ENCODE measurements around the gene PPP1R2. TPM values are rescaled to one million over a fixed set of nuclear protein-coding genes. Genes with fewer than 3 reads are reported as not detected.

Gene PPP1R2
- total and polyA plus RNA-seq, 9 of the 15 experiments (the other 6 are each of a cell fraction or from before 2014, with no cell fraction given), result 9.4 to 115 (median 40.3) TPM

- no peak for TF ChIP-seq CUX1 (CRISPR knock-in tag; IDR thresholded peaks at IDR 0.05)
- TF ChIP-seq NR2C2 (CRISPR knock-in tag; IDR thresholded peaks at IDR 0.05), result no peak
- no peak for TF ChIP-seq NR2C2 (tag; IDR thresholded peaks at IDR 0.05)
- no peak for TF ChIP-seq THRB (CRISPR knock-in tag; conservative IDR thresholded peaks at IDR 0.05)
- TF ChIP-seq WHSC1 (IDR thresholded peaks at IDR 0.05; ENCODE audit: low read length), result no peak
- TF ChIP-seq SIN3B (IDR thresholded peaks at IDR 0.05; ENCODE audit: low read depth), result no peak
- TF ChIP-seq HOXB6 (CRISPR knock-in tag; IDR thresholded peaks at IDR 0.05; ENCODE audit: borderline replicate concordance), result no peak
- no peak for TF ChIP-seq KLF6 (CRISPR knock-in tag; IDR thresholded peaks at IDR 0.05; ENCODE audit: borderline replicate concordance)
These were observed 44.7 kb upstream of the PPP1R2 start (continued) for GRCh38 chr3:195587824-195588223.

All from K562 (cell line).